Renal pelvis (tissue), 4 donors: ENCODE data around the gene LIPC. TPM values are rescaled to one million over a fixed set of nuclear protein-coding genes. Genes with fewer than 3 reads are reported as not detected.

Source experiments
- DNase-seq: peaks from one replicate; pipeline ENCODE4 v3.0.0-alpha.2; 2013
- polyA plus RNA-seq, 3 donors: library from polyadenylated mRNA; unstranded; fragments of 120-200 nt; gene quantifications; one replicate each; pipeline ENCODE4 v1.2.1, GENCODE V29; 2013; ENCODE audit not compliant: insufficient read length in 3 of 3

LIPC gene
- polyA plus RNA-seq, 3 donors, result 13.0 to 19.2 (median 16.0) TPM

DNA sequence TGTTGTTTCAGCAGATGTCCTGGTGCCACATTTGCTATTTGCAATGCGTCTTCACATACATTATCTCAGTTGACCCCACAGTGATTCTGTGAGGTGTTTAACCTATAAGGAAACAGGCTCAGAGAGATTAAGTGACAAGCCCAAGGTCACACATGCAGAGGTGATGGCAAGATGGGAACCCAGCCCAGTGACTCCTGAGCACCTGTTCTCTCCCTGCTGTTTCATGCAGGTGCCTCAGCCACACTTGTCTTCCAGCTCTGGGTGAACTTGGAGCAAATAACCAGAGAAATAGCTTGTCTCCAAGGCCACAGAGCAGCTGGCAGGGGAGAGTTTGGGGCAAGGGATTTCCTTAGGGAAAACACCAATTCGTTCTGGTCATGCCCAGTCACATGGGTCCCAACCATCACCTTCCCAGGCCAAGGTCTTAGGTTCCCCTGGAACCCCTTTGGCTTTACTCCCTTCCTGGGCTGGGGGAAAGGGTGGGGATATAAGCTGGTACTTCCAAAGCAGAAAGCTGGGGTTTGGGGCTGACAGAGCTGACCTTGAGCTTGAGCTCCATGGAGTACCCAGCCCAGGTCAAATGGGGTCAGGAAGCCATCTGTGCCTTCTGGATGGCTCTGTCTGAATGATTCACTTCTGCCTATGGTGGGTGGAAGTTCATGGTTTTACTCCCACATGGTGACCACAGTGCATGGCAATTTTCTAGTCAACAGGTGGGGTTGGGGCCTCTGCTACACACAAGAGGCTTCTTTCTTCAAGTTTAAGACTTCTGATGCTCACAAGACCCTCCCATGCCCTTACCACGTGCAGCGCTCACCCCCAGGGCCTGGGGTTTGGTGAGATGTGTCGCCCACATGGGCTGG is 22.4 kb downstream of the LIPC start:
- DNase-seq, result no peak

DNA sequence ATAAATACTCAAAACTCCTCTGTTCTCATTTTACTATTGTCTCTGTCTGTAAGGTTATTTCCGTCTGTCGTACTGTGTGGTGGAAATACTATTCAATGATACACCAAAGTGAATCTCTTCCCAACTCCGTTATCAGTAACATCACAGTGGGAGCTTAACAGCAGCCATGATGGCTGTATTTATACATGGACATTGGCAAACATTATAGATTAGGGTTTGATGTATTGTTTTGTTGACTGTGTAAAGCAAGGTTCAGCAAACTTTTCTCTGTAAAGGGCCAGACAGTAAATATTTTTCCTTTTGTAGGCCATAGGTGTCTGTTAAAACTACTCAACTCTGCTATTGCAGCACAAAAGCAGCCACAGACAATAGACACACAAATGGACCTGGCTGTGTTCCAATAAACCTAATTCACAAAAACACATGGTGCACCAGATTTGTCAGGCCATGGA is 23.2 kb downstream of the LIPC start:
- DNase-seq, result no peak

DNA sequence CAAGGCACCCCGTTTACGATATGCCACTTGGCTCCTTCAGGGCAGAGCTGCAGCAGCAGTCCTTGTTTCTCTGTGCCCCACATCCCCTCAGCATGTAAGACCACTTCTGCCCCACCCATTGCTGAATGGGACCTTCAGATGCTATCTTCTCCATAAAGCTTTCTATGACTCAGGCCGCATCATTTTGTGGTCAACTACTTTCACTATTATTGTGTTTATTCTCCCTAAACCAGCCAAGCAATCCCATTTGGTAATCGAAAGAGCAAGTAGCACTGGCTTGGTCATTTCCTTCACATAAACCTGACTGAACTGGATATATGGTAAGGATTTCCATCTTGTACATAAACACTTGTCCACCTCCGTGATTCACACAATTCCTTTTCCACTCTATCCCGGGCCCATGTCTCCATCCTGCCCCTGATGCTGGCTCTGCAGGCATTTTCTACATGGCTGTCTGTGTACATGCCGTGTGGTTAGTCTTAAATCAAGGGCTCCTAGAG is 25.7 kb downstream of the LIPC start:
- no peak for DNase-seq

DNA sequence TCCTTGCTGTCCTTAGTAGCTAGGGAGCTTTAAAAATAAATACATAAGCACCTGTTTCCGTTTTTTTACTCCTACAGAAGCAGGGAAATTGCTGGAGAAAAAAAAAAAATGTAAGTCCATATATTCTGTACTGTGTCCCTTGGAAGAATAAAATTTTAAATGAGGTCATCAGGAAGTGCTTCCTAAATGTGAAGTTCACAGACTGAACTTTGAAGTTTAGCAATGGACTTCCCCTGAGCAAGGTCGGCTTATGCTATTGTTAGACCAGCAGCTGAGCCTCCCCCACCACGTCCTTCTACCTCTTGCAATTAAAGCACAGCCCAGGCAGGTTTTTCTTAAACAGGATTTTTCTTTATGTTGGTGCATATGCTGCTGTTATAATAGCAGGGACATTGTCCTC is 26.3 kb downstream of the LIPC start:
- no peak for DNase-seq

DNA sequence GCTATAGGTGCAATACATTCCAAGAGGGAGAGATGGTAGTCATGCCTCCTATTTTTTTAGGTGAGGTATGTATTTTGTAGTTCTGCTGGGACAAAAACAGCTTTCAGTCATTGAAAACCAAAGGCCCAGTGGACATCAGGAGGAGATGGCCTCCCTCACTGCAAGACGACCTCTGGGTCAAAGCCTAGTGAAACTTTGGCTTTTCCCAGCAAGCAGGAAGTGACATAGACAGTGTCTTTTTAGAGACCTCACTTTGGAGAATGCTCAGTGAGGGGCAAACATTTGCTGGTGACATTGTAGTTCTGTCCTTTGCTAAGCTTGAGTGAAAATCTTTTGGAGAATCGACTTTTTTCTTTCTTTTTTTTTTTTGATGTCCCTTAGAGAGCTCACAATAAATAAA is 27.3 kb downstream of the LIPC start:
- no peak for DNase-seq

DNA sequence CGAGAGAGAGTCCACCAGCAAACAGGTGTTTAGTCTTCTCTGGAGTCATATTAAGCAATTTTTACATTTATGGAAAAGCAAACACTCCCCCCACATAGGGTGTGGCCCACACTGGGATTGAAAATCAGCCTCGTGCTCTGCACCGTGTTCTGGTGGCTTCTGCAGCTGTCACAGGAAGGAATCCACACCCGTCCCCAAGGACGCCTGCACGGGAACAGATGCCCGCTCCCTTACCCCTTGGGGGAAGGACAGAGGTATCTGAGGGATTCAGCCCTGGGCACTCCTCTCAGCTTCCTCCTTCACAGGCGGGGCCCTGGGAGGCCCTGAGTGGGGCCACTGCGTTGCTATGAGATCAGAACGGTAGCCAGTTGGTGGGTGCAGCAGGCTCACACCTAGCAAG is 27.8 kb downstream of the LIPC start:
- DNase-seq, result no peak

- DNase-seq, result no peak
Observed at GRCh38 chr15:58460116-58460790, 28.5 kb downstream of the LIPC start.

DNA sequence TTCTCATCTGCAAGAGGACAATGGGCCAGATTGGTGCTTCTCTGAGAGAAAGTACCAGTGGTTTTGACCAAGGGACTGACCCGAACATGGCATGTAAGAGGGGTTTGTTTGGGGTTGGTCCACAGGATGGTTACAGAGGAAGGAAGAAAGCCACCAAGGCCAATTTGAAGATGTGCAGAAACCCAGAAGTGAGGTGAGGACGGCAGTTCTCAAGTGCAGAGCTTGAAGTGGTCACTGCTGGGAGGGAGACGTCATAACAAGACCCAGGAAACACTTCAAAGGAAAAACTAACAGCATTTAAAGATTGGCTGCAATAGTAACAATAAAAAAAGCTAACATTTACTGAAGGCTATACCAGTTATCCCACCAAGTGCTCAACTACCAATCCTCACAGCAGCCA is 29.1 kb downstream of the LIPC start:
- DNase-seq, result no peak

DNA sequence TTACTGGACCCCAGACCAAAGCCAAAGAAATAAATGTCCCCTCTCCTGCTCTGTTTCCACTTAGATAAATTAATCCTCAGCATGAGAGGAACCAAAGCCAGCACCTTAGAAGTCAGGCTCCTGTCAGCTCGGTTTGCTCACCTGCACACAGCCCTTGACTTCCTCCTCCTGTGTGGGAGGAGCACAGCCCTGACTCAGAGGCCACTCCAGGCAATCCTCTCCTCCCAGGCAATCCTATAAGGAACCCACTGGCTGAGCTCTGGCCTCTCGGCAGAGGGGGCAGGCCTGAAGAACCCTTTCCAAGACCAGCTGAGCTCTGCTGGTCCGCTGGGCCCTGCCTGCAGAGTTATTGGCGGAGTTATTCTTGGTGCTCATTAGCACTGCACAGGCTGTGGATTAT is 30.8 kb downstream of the LIPC start:
- DNase-seq, result no peak

DNA sequence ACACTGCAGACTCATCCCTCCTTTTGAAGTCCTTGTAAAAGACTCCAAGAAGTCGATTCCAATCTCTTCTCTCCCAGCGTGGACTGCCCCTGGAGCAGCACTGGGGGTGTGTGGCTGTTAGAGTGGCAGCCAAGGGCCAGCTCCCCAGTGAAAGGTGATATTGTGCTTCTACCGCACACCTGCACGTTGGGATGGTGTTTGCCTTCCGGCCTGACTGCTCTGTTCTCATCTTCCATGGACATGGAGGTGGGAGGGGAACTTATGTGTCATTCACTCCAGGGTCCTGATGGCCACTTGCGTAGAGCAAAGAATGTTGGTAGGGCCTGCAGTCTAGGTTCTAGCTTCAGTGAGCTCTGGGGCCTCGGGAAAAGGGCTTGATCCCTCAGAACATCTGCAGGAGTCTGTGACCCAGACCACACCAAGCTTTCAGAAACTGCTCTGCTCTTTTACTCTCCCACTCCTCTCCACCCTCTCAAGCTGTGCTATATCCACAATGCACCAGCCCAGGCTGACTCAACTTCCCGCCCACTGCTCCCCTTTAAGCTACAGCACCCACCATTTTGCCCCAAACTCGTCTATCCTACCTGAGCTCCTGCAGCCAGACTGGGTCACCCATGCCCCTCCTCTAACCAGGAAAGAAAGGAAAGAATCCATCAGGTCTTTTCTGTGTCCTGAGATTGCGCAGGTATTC is 31.3 kb downstream of the LIPC start:
- DNase-seq, result no peak

DNA sequence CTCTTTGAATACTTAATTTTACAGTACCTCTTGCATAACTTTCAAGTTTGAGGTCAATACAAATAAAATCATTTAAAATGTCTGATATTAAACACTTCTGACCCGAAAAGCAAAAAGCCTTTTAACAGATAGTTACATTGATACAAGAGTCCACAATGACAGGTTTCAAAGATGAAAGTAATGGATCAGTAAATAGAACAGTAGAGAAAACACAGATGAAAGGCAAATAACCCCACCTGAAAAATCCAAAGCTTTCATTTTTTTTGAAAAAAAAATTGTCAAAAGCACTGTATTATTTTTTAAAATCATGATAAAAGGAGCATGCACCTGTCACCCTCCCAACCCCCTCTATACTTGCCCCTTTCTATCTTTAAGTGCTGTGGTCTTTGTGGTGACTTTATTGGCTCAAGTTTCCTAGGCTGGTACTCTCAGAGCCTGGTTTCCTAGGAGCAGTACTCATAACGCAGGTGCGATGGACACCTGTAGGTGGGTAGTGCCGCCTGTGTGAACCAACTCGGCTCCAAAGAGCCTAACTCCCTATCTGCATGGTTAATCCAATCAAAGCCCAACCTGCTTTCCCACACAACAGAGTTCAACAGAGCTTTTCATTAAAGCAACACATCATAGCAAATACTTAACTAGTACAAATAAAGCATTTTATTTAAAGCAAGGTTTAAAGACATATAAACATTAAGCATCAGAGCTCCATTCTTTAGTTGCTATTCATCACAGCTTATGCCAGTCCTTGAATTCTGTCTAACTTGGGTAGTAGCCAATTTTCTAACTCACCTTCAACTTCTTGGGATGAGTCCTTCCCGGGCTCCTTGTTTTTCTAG is 32.2 kb downstream of the LIPC start:
- DNase-seq, result no peak

DNA sequence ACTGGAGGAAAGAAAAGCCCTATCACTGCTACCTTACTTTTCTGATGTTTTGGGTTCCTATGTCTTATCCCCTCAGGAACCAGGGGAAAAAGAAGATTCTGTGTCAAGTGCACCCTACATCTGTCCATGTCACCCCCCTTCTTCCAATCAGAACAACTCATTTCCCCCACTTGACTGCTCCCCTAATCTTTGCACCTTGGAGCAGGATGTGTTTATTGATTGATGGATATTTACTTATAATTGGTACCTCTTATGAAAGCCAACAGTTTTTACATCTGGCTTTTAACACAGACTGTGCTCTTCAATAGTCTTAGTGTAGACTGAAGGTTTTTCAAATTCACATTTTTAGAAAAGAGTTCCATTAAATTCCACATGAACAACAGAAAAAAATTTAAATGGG is 33.3 kb downstream of the LIPC start:
- no peak for DNase-seq

DNA sequence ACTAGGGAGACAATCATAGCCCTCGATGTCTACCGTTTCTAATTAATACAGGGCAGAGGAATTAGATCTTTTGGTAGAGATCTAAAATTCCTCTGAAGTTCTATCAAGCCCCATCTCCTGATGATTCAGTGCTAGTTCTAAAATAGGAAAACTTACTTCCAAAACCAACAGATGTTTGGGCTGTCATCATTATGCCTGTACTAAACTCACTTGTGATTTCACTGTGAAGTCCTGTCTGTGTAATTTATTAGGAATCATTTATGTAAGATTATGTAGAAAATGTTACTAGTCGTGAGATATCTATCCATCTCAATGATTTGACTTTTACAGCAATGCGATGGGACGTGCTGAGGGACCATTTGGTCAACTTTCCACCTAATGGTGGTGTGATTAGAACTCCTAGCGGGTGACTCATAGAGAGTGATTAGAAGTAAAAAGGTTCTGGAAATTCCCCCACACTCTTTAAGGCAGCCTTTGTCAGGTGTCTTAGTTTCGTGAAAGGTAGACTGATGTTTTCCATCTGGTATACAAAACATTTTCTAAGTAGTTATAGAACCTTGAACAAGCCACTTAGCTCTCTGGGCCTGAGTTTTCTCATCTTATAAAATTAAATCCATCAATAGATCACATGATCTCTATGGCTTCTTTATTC is 34.2 kb downstream of the LIPC start:
- DNase-seq, result no peak

GRCh38 chr15:58466566-58466965 is 34.8 kb downstream of the LIPC start:
- DNase-seq, result no peak

DNA sequence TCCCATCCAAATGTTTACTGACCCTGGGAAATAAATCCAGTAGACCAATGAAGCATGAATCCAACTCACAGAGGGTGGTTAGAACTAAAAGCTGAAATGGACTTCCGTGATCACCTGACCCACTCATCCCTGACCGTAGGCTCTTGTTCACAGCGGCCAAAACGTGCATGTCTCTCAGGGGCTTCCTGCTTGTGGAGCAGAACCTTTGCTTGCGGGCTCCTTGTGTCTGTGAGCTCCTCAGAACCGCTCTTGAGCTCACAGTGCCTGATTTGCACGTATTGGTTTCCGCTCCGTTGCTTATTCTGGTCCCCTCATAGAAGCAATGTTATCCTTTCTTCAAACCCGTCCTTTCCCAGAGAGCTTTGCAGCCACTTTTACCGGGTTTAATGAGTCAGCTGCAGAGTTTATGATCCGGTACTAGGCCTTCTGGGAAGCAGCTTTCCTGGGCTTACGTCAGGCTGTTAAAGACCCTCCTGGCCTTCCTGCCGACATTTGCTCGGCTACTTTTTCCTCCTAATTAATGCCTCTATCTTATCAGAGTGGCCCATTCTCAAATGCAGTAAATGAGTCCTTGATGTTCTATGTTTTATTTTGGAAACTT is 35.4 kb downstream of the LIPC start:
- DNase-seq, result peak; percentile 95

- DNase-seq, result peak; percentile 69
Observed at GRCh38 chr15:58467722-58468423, 36.1 kb downstream of the LIPC start.

GRCh38 chr15:58469432-58470353 is 37.9 kb downstream of the LIPC start:
- no peak for DNase-seq

DNA sequence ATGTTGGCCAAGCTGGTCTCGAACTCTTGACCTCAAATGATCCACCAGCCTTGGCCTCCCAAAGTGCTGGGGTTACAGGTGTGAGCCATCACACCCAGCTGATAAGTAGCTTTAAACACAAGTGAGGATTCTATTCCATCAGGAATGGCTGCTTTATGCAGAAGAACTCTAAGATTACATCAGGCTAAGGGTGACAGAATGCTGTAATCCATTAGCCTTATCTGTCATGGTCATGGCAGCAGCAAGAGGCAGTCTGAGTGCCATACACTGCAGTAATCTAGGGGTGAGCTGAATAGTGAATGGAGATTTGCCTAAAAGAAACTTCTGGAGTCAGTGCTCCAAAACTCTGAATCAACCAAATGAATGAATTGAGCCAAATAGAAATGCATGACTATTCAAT is 39.6 kb downstream of the LIPC start:
- DNase-seq, result no peak

DNA sequence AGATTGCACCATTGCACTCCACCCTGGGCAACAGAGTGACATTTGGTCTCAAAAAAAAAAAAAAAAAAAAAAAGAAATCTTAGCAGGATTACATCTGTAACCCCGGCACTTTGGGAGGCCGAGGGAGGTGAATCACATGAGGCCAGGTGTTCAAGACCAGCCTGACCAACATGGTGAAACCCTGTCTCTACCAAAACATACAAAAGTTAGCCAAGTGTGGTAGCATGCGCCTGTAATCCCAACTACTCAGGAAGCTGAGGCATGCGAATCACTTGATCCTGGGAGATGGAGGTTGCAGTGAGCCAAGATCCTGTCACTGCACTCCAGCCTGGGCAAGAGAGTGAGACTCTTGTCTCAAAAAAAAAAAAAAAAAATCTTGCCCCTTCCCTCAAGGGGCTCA is 40.4 kb downstream of the LIPC start:
- no peak for DNase-seq
